T-cell (primary cell): ENCODE measurements around the gene SPACA4. TPM values are rescaled to one million over a fixed set of nuclear protein-coding genes. Genes with fewer than 3 reads are reported as not detected.

Source experiments
- ATAC-seq, 4 experiments: fragments of 200-7000 bp in 3 of 4; fragments of 150-1000 bp in 1 of 4; cut with Tn5 transposase; replicated peaks in 1 of 4; 1 replicate in 3 of 4; 2 replicates in 1 of 4; pipeline ENCODE4 v1.10.0; 2021; ENCODE audit warnings: moderate library complexity in 3 of 4, mild to moderate bottlenecking in 2 of 4, moderate number of reproducible peaks in 1 of 4
- CTCF ChIA-PET, 2 donors: fragments of 300-600 bp; sonication (Branson Sonifier 250); formaldehyde crosslinking; loops; one replicate each; lab custom pipeline; 2022; ENCODE audit warnings: antibody characterized with exemption in 2 of 2; lab: Charles Lee
- POLR2A ChIA-PET, 2 donors: fragments of 300-600 bp; sonication (Branson Sonifier 250); formaldehyde crosslinking; loops; one replicate each; lab custom pipeline; 2022; ENCODE audit warnings: antibody characterized with exemption in 2 of 2; lab: Charles Lee
- DNase-seq, 35 experiments: peaks; one replicate each; pipeline versions ENCODE4 v3.0.0 to v3.0.0-alpha.2; 2013 to 2023
- H3K27ac ChIP-seq: one replicate; pipeline ENCODE4 v1.5.1; 2013; ENCODE audit warnings: low read length
- H3K27me3 ChIP-seq, 2 experiments: replicated peaks in 1 of 2; 1 replicate in 1 of 2; 2 replicates in 1 of 2; pipeline versions ENCODE4 v1.6.1 to v1.7.0; 2013; ENCODE audit warnings: low read length in 1 of 2, mixed read lengths in 1 of 2; ENCODE audit not compliant: control insufficient read depth in 2 of 2, insufficient read depth in 2 of 2; ENCODE audit errors: extremely low read depth in 1 of 2
- H3K36me3 ChIP-seq, 2 donors: 1 replicate in 1 of 2; 2 replicates in 1 of 2; pipeline versions ENCODE4 v1.6.1 to v1.7.0; 2013; ENCODE audit warnings: low read length in 1 of 2; ENCODE audit not compliant: control insufficient read depth in 2 of 2, insufficient read depth in 1 of 2; ENCODE audit errors: extremely low read depth in 1 of 2
- H3K4me1 ChIP-seq, 2 experiments: 1 replicate in 1 of 2; 2 replicates in 1 of 2; pipeline versions ENCODE4 v1.6.1 to v1.7.0; 2013; ENCODE audit warnings: low read length in 2 of 2, mixed read lengths in 1 of 2; ENCODE audit not compliant: insufficient read depth in 2 of 2, control insufficient read depth in 1 of 2; ENCODE audit errors: extremely low read depth in 1 of 2
- H3K4me3 ChIP-seq, 2 donors: 1 replicate in 1 of 2; 2 replicates in 1 of 2; pipeline versions ENCODE4 v1.5.1 to v1.7.0; 2013; ENCODE audit warnings: mild to moderate bottlenecking in 2 of 2, low read length in 1 of 2, moderate library complexity in 1 of 2; ENCODE audit not compliant: control insufficient read depth in 1 of 2; ENCODE audit errors: extremely low read depth in 1 of 2
- H3K9me3 ChIP-seq: 2 replicates; pipeline ENCODE4 v1.7.0; 2013
- H3K27ac Mint-ChIP-seq, 2 donors: one replicate each; pipeline ENCODE4 v1.8.0; 2020 to 2021; ENCODE audit warnings: mild to moderate bottlenecking in 2 of 2, mixed read lengths in 2 of 2
- H3K27me3 Mint-ChIP-seq, 2 donors: one replicate each; pipeline ENCODE4 v1.8.0; 2021 to 2022; ENCODE audit warnings: mixed read lengths in 2 of 2
- H3K36me3 Mint-ChIP-seq: one replicate; pipeline ENCODE4 v1.8.0; 2021; ENCODE audit warnings: mixed read lengths
- H3K4me1 Mint-ChIP-seq, 3 donors: one replicate each; pipeline ENCODE4 v1.8.0; 2020 to 2022; ENCODE audit warnings: mixed read lengths in 3 of 3, mild to moderate bottlenecking in 1 of 3
- H3K4me3 Mint-ChIP-seq, 3 donors: one replicate each; pipeline ENCODE4 v1.8.0; 2020 to 2022; ENCODE audit warnings: mild to moderate bottlenecking in 3 of 3, mixed read lengths in 3 of 3, moderate library complexity in 3 of 3
- H3K9me3 Mint-ChIP-seq, 3 donors: one replicate each; pipeline ENCODE4 v1.8.0; 2020 to 2022; ENCODE audit warnings: mixed read lengths in 3 of 3
- WGBS: methylation state at CpG from one replicate; pipeline ENCODE4 v1.1.5; 2013; ENCODE audit warnings: missing lambda C conversion rate; ENCODE audit not compliant: insufficient coverage; 5-methylcytosine and 5-hydroxymethylcytosine counted together
- total RNA-seq, 35 experiments: library from RNA in 6 of 35; stranded (reverse) in 6 of 35; fragments of 120-200 nt in 1 of 35; gene quantifications; one replicate each; pipeline versions ENCODE4 v1.2.1 to v1.2.4 and lab custom pipeline; 2013 to 2026

SPACA4 gene
- total RNA-seq (not detected), total RNA-seq (lab: John Stamatoyannopoulos, UW) (0 to 0.07 (median 0) reads per million in 29 experiments)
- total RNA-seq (2013), result not detected

GRCh38 chr19:48606463-48607358, at the start of gene SPACA4:
Gene SPACA4, plus strand, starts transcription at chr19:48606742. Its CDS starts 237 bp downstream, at chr19:48606979.
- H3K4me1 Mint-ChIP-seq, result peaks cover 4 to 7% (median 5%) of the 10 kb centered on the region in 3 donors
- no peak within 1 kb of the TSS for H3K27ac ChIP-seq
- WGBS, result 87% methylated on average over 34 of the region's 39 CpGs

GRCh38 chr19:48556825-48557224, 49.7 kb upstream of the SPACA4 start:
- H3K27ac Mint-ChIP-seq, result no peak overlapping the region
- Histone ChIP-seq H3K36me3 (no peaks in the 10 kb centered on the region), H3K27me3 (peaks cover 0 to 54% of the 10 kb centered on the region in 2 experiments), H3K9me3 (no peaks in the 10 kb centered on the region), H3K27ac (no peak overlapping the region), H3K4me1 (peaks cover 0 to 4% of the 10 kb centered on the region in 2 experiments), H3K4me3 (no peak overlapping the region)
- ATAC-seq, result no peak
- no peak overlapping the region for H3K4me3 Mint-ChIP-seq
- ChIA-PET POLR2A (no interaction called here), CTCF (no interaction called here)
- no peaks in the 10 kb centered on the region for H3K36me3 Mint-ChIP-seq
- peaks cover 4 to 19% of the 10 kb centered on the region in 2 donors for H3K27me3 Mint-ChIP-seq
- H3K9me3 Mint-ChIP-seq, result no peaks in the 10 kb centered on the region
- DNase-seq, result no peak
- peaks cover 0 to 3% (median 2%) of the 10 kb centered on the region in 3 donors for H3K4me1 Mint-ChIP-seq
- 90% methylated on average over 4 of the region's 5 CpGs for WGBS

More at GRCh38 chr19:48606463-48607358, at the start of gene SPACA4:
- Mint-ChIP-seq H3K27me3 (no peaks in the 10 kb centered on the region), H3K4me3 (no peak within 1 kb of the TSS), H3K27ac (no peak within 1 kb of the TSS), H3K9me3 (no peaks in the 10 kb centered on the region), H3K36me3 (no peaks in the 10 kb centered on the region)
- ATAC-seq (no peak), DNase-seq (no peak)
- H3K9me3 ChIP-seq, result no peaks in the 10 kb centered on the region
- H3K4me1 ChIP-seq, result peaks cover 0 to 10% of the 10 kb centered on the region in 2 experiments
- ChIA-PET CTCF (interaction anchor here in 1 of 2 donors (0.7 kb wide), 1 partner anchor 79 kb away, joined by 3 read pairs; no protein-coding TSS in a partner anchor), POLR2A (no interaction called here)
- no peak within 1 kb of the TSS for H3K4me3 ChIP-seq
- H3K36me3 ChIP-seq, result no peaks in the 10 kb centered on the region
- H3K27me3 ChIP-seq, result no peaks in the 10 kb centered on the region

- peak in 1 of 4 experiments; percentile 31 for ATAC-seq
- no peak overlapping the region for H3K27ac Mint-ChIP-seq
- ChIA-PET POLR2A (no interaction called here), CTCF (no interaction called here)
- DNase-seq, result no peak
- Histone ChIP-seq H3K4me3 (no peak overlapping the region), H3K4me1 (peaks cover 0 to 4% of the 10 kb centered on the region in 2 experiments), H3K27ac (no peak overlapping the region), H3K27me3 (peaks cover 0 to 46% of the 10 kb centered on the region in 2 experiments), H3K36me3 (no peaks in the 10 kb centered on the region), H3K9me3 (no peaks in the 10 kb centered on the region)
- H3K9me3 Mint-ChIP-seq, result no peaks in the 10 kb centered on the region
- peaks cover 4 to 19% of the 10 kb centered on the region in 2 donors for H3K27me3 Mint-ChIP-seq
- H3K4me3 Mint-ChIP-seq, result no peak overlapping the region
- H3K36me3 Mint-ChIP-seq, result no peaks in the 10 kb centered on the region
- WGBS, result 19% methylated on average over 24 of the region's 27 CpGs
- H3K4me1 Mint-ChIP-seq, result peaks cover 0 to 3% (median 2%) of the 10 kb centered on the region in 3 donors
These were observed 48.4 kb upstream of the SPACA4 start for GRCh38 chr19:48558018-48558684.

DNA sequence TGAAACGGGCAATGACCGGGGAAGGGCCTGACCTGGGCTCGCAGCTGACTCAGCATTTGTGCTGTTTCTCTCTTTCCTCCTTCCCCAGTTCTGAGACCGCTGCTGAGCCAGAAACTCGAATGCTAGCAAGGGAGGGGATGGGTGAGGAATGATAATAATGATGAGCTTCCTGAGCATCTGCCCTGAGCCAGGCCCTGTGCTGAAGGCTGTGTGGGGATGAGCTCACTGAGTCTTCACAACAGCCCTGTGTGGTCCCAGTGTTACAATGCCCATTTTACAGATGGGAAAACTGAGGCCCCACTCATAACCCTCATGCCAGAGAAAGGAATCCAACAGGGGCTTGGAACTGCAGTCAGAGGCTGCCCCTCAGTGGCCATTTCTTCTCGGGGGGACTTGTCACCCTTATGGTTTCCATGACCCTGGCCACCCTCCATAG, 46.4 kb upstream of the SPACA4 start:
- Histone ChIP-seq H3K27me3 (peaks cover 0 to 37% of the 10 kb centered on the region in 2 experiments), H3K27ac (no peak overlapping the region), H3K9me3 (no peaks in the 10 kb centered on the region), H3K4me3 (no peak overlapping the region), H3K4me1 (peaks cover 0 to 4% of the 10 kb centered on the region in 2 experiments), H3K36me3 (no peaks in the 10 kb centered on the region)
- ChIA-PET POLR2A (no interaction called here), CTCF (no interaction called here)
- H3K27me3 Mint-ChIP-seq, result peaks cover 4 to 17% of the 10 kb centered on the region in 2 donors
- no peak overlapping the region for H3K27ac Mint-ChIP-seq
- 40% methylated on average over 1 of the region's 6 CpGs for WGBS
- no peak overlapping the region for H3K4me3 Mint-ChIP-seq
- DNase-seq (peak in 1 of 35 experiments; percentile 17), ATAC-seq (no peak)
- H3K4me1 Mint-ChIP-seq, result peaks cover 0 to 3% (median 2%) of the 10 kb centered on the region in 3 donors
- no peaks in the 10 kb centered on the region for H3K36me3 Mint-ChIP-seq
- H3K9me3 Mint-ChIP-seq, result no peaks in the 10 kb centered on the region

GRCh38 chr19:48561412-48561811, 45.1 kb upstream of the SPACA4 start:
- peaks cover 0 to 4% of the 10 kb centered on the region in 2 experiments for H3K4me1 ChIP-seq
- no peak for DNase-seq
- H3K4me1 Mint-ChIP-seq, result peaks cover 0 to 3% (median 2%) of the 10 kb centered on the region in 3 donors
- WGBS, result 93% methylated on average over 2 of the region's 11 CpGs
- ChIA-PET CTCF (no interaction called here), POLR2A (no interaction called here)
- peaks cover 0 to 30% of the 10 kb centered on the region in 2 experiments for H3K27me3 ChIP-seq
- H3K36me3 Mint-ChIP-seq, result no peaks in the 10 kb centered on the region
- H3K36me3 ChIP-seq, result no peaks in the 10 kb centered on the region
- peaks cover 4 to 13% of the 10 kb centered on the region in 2 donors for H3K27me3 Mint-ChIP-seq
- H3K27ac ChIP-seq, result no peak overlapping the region
- H3K9me3 Mint-ChIP-seq, result no peaks in the 10 kb centered on the region
- no peaks in the 10 kb centered on the region for H3K9me3 ChIP-seq
- ATAC-seq, result no peak
- no peak overlapping the region for H3K27ac Mint-ChIP-seq
- no peak overlapping the region for H3K4me3 ChIP-seq
- H3K4me3 Mint-ChIP-seq, result no peak overlapping the region

DNA sequence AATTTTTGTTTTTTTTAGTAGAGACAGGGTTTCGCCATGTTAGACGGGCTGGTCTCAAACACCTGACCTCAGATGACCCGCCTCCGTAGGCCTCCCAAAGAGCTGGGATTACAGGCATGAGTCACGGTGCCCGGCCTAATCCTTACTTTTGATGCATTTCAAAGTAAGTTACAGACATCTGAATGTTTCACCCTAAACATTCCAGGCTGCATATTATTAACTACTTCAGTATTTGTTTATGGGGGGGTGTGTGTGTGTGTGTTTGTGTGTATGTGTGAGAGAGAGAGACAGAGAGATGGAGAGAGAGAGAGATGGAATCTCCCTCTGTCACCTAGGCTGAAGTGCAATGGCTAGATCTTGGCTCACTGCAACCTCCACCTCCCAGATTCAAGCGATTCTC, 41.5 kb upstream of the SPACA4 start:
- Mint-ChIP-seq H3K9me3 (no peaks in the 10 kb centered on the region), H3K27me3 (peaks cover 6 to 9% of the 10 kb centered on the region in 2 donors), H3K4me1 (no peaks in the 10 kb centered on the region), H3K4me3 (no peak overlapping the region), H3K27ac (no peak overlapping the region), H3K36me3 (no peaks in the 10 kb centered on the region)
- Histone ChIP-seq H3K36me3 (no peaks in the 10 kb centered on the region), H3K4me3 (no peak overlapping the region), H3K9me3 (no peaks in the 10 kb centered on the region), H3K4me1 (no peaks in the 10 kb centered on the region), H3K27me3 (peaks cover 0 to 12% of the 10 kb centered on the region in 2 experiments), H3K27ac (no peak overlapping the region)
- ChIA-PET CTCF (no interaction called here), POLR2A (no interaction called here)
- WGBS, result no CpG with 5 or more reads among the region's 7 CpGs
- no peak for DNase-seq
- no peak for ATAC-seq
